Activated T-cell treated with anti-CD3 and anti-CD28 coated beads, Interleukin-2, amount 50 U/mL, for 4 hours (primary cell): ENCODE measurements around the gene GNAS. TPM values are rescaled to one million over a fixed set of nuclear protein-coding genes. Genes with fewer than 3 reads are reported as not detected.

Source experiments
- ATAC-seq, 2 donors: fragments of 200-7000 bp; cut with Tn5 transposase; one replicate each; pipeline ENCODE4 v1.10.0; 2021
- DNase-seq: peaks from one replicate; pipeline ENCODE4 v3.0.0-alpha.2; 2020
- H3K27me3 Mint-ChIP-seq: one replicate; pipeline ENCODE4 v1.8.0; 2021; ENCODE audit warnings: low read depth, mixed read lengths
- H3K36me3 Mint-ChIP-seq: one replicate; pipeline ENCODE4 v1.8.0; 2022; ENCODE audit warnings: mixed read lengths; ENCODE audit not compliant: insufficient read depth
- H3K4me1 Mint-ChIP-seq: one replicate; pipeline ENCODE4 v1.8.0; 2021; ENCODE audit warnings: low read depth, mixed read lengths
- H3K4me3 Mint-ChIP-seq: one replicate; pipeline ENCODE4 v1.8.0; 2021; ENCODE audit warnings: mild to moderate bottlenecking, moderate library complexity, mixed read lengths
- H3K9me3 Mint-ChIP-seq: one replicate; pipeline ENCODE4 v1.8.0; 2021; ENCODE audit warnings: mixed read lengths
- total RNA-seq, 3 donors: library from RNA; stranded (reverse); gene quantifications; one replicate each; pipeline ENCODE4 v1.2.1, GENCODE V29; 2021

The GNAS gene
- total RNA-seq, 3 donors from 2014 or later: 390 to 448 (median 440) TPM

GRCh38 chr20:58890518-58891085 is 38.1 kb downstream of the GNAS start:
- H3K27me3 Mint-ChIP-seq: no peaks in the 10 kb centered on the region

DNA sequence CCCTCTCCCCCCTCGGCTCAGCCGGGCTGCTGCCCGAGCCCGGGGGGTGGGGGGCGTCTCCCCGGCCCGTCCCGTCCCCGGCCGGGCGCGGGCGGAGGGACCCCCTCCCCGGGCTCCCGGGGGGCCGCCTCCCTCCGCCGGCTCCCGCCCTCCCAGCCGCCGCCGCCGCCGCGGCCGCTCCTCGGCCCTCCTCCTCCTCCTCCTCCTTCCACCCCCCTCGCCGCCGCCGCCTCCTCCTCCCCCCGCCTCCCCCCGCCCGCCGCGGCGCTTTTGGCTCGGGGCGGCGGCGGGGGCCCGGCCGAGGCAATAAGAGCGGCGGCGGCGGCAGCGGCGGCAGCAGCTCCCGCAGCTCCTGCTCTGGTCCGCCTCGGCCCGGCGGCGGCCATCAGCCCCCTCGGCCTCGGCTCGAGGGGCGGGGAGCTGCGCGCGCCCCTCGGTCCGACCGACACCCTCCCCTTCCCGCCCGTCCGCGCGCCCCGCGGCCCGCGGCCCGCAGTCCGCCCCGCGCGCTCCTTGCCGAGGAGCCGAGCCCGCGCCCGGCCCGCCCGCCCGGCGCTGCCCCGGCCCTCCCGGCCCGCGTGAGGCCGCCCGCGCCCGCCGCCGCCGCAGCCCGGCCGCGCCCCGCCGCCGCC is 38.7 kb downstream of the GNAS start:
- H3K4me1 Mint-ChIP-seq: peaks cover 45% of the 10 kb centered on the region
- peak; percentile 76 for DNase-seq
- H3K9me3 Mint-ChIP-seq: no peaks in the 10 kb centered on the region
- H3K4me3 Mint-ChIP-seq: peak overlapping the region; percentile 76
- peak; percentile 15 to 23 for ATAC-seq
- no peaks in the 10 kb centered on the region for H3K27me3 Mint-ChIP-seq
- peaks cover 4% of the 10 kb centered on the region for H3K36me3 Mint-ChIP-seq

More at GRCh38 chr20:58890518-58891085, 38.1 kb downstream of the GNAS start:
- Mint-ChIP-seq H3K9me3 (no peaks in the 10 kb centered on the region), H3K4me1 (peaks cover 43% of the 10 kb centered on the region), H3K36me3 (no peaks in the 10 kb centered on the region), H3K4me3 (peak overlapping the region; percentile 89)
- ATAC-seq (peak; percentile 18 to 20), DNase-seq (peak; percentile 70)

DNA sequence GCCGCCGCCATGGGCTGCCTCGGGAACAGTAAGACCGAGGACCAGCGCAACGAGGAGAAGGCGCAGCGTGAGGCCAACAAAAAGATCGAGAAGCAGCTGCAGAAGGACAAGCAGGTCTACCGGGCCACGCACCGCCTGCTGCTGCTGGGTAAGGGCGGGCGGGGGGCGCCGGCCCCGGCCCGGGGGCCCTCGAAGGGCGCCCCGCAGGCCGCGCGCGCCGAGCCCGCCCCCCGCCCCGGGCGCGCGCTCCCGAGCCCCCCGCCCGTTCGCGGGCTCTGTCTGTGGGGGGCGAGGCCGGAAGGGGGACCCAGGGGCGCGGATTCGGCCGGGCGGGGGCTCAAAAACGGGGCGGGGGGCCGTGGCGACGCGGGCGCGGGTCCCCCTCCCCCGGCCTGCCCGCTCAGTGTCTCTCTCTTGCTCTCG is 39.2 kb downstream of the GNAS start:
- H3K27me3 Mint-ChIP-seq: no peaks in the 10 kb centered on the region
- DNase-seq: peak; percentile 15
- peaks cover 47% of the 10 kb centered on the region for H3K4me1 Mint-ChIP-seq
- peak overlapping the region; percentile 96 for H3K4me3 Mint-ChIP-seq
- peak; percentile 0 to 1 for ATAC-seq
- peaks cover 7% of the 10 kb centered on the region for H3K36me3 Mint-ChIP-seq
- no peaks in the 10 kb centered on the region for H3K9me3 Mint-ChIP-seq

GRCh38 chr20:58892141-58892931 is 39.8 kb downstream of the GNAS start:
- H3K4me1 Mint-ChIP-seq: peaks cover 49% of the 10 kb centered on the region
- H3K36me3 Mint-ChIP-seq: peaks cover 12% of the 10 kb centered on the region
- ATAC-seq: peak; percentile 20 to 32
- peak; percentile 63 for DNase-seq
- peak overlapping the region; percentile 96 for H3K4me3 Mint-ChIP-seq
- no peaks in the 10 kb centered on the region for H3K9me3 Mint-ChIP-seq
- no peaks in the 10 kb centered on the region for H3K27me3 Mint-ChIP-seq

DNA sequence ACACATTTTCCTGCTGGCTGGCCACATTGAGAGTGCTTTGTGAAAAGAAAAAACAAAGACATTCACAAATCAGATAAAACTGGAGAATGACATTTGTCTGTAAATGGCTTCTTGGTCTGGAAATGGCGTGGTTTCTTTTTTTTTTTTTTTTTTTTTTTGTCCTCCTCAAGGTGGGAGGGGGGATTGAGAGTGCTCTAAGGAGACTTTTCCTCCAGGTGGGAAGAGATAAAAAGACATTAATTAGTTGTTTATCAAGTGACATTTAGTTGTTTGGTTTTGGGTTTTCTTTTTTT is 40.4 kb downstream of the GNAS start:
- Mint-ChIP-seq H3K4me3 (peak overlapping the region; percentile 96), H3K27me3 (no peaks in the 10 kb centered on the region), H3K36me3 (peaks cover 15% of the 10 kb centered on the region), H3K9me3 (no peaks in the 10 kb centered on the region), H3K4me1 (peaks cover 47% of the 10 kb centered on the region)
- ATAC-seq (no peak), DNase-seq (no peak)

DNA sequence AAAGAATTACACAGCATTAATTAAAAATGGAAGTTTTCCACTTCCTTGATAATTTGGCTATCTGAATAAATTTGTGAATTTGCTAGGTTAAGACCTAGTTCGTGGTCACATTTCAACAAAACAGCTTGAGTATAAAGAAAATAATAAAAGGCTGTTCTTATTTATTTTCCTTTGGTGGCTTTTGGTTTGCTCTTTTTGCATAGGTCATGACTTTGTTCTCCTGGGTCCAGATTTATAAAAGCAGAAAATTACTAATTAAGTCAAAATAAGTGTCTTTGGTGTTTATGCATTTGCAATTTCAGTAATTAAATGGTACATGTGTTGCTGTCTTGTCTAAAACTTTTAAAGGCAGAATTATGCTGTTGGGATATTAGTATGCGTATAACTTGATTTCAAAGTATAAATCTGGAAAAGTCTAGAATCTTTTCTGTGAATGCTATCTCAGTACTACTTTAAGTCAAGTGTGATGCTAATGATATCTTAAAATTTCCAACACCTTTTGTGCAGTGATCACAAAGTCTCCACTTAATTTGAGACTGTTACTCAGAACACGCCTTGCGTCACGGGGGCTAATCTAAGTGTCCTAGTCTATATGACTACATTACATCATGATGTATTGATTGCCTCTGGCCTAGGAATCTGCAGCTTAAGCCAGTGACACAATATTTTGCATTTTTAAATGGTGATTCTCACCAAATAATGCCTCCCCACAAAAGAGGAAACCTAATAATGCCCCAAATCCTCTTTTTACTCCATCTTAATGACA is 41.0 kb downstream of the GNAS start:
- H3K4me3 Mint-ChIP-seq: peak overlapping the region; percentile 84
- peaks cover 50% of the 10 kb centered on the region for H3K4me1 Mint-ChIP-seq
- DNase-seq: peak; percentile 30
- H3K9me3 Mint-ChIP-seq: no peaks in the 10 kb centered on the region
- ATAC-seq: no peak
- peaks cover 17% of the 10 kb centered on the region for H3K36me3 Mint-ChIP-seq
- no peaks in the 10 kb centered on the region for H3K27me3 Mint-ChIP-seq

GRCh38 chr20:58894652-58895447 is 42.3 kb downstream of the GNAS start:
- H3K27me3 Mint-ChIP-seq: no peaks in the 10 kb centered on the region
- H3K4me1 Mint-ChIP-seq: peaks cover 60% of the 10 kb centered on the region
- H3K9me3 Mint-ChIP-seq: no peaks in the 10 kb centered on the region
- H3K4me3 Mint-ChIP-seq: peak overlapping the region; percentile 84
- peaks cover 23% of the 10 kb centered on the region for H3K36me3 Mint-ChIP-seq
- DNase-seq (no peak), ATAC-seq (no peak)

GRCh38 chr20:58895448-58896180 is 43.1 kb downstream of the GNAS start:
- Mint-ChIP-seq H3K27me3 (no peaks in the 10 kb centered on the region), H3K4me3 (peak overlapping the region; percentile 84), H3K4me1 (peaks cover 65% of the 10 kb centered on the region), H3K36me3 (peaks cover 27% of the 10 kb centered on the region), H3K9me3 (no peaks in the 10 kb centered on the region)
- ATAC-seq (no peak), DNase-seq (no peak)

- Mint-ChIP-seq H3K36me3 (peaks cover 29% of the 10 kb centered on the region), H3K4me3 (no peak overlapping the region), H3K27me3 (no peaks in the 10 kb centered on the region), H3K4me1 (peaks cover 67% of the 10 kb centered on the region), H3K9me3 (no peaks in the 10 kb centered on the region)
- ATAC-seq: no peak
- DNase-seq: no peak
These were observed 44.3 kb downstream of the GNAS start for GRCh38 chr20:58896820-58897219.

GRCh38 chr20:58897488-58897887 is 45.0 kb downstream of the GNAS start:
- ATAC-seq (no peak), DNase-seq (no peak)
- peaks cover 68% of the 10 kb centered on the region for H3K4me1 Mint-ChIP-seq
- no peaks in the 10 kb centered on the region for H3K27me3 Mint-ChIP-seq
- H3K4me3 Mint-ChIP-seq: no peak overlapping the region
- H3K9me3 Mint-ChIP-seq: no peaks in the 10 kb centered on the region
- peaks cover 33% of the 10 kb centered on the region for H3K36me3 Mint-ChIP-seq

DNA sequence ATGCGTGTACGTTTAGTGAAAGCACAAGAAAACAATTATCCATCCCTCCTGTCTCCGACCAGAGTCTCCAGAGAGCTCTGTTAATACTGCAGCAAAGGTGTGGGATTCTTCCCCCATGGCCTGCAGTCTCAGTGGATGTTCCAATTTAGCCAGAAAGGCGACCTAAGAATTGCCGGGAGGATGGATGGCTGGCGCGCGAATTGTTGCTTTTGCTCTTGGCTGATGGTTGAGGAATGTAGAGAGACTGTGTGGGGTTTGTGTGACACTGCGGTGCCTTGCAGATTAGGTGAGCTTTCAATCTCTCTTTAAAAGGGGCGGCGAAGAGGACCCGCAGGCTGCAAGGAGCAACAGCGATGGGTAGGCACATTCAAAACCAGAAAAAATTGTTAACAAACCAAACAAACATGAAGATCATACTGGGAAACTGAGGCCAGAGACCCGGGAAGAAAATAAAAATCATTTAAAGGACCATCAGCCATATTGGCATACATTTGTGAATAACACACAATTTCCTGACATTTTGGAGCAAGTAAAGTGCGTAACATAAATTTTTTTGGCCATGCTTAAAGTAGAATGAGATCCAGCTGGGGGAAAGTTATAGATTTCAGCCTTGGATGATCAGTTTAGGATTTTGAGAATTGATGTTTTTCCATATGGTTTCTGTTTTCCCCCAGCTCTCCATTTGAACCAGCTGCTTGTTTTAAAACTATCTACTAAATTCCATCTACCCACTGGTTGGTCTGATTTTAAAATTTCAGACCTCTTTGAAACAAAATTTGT is 46.3 kb downstream of the GNAS start:
- peaks cover 41% of the 10 kb centered on the region for H3K36me3 Mint-ChIP-seq

GRCh38 chr20:58899512-58899911 is 47.0 kb downstream of the GNAS start:
- Mint-ChIP-seq H3K36me3 (peaks cover 41% of the 10 kb centered on the region), H3K4me3 (no peak overlapping the region), H3K4me1 (peaks cover 59% of the 10 kb centered on the region), H3K9me3 (no peaks in the 10 kb centered on the region), H3K27me3 (no peaks in the 10 kb centered on the region)
- no peak for ATAC-seq
- DNase-seq: no peak

More for the DNA sequence above, 46.3 kb downstream of the GNAS start:
- Mint-ChIP-seq H3K9me3 (no peaks in the 10 kb centered on the region), H3K4me1 (peaks cover 64% of the 10 kb centered on the region), H3K4me3 (no peak overlapping the region), H3K27me3 (no peaks in the 10 kb centered on the region)
- DNase-seq (no peak), ATAC-seq (no peak)

- Mint-ChIP-seq H3K27me3 (no peaks in the 10 kb centered on the region), H3K36me3 (peaks cover 48% of the 10 kb centered on the region), H3K9me3 (no peaks in the 10 kb centered on the region), H3K4me1 (peaks cover 57% of the 10 kb centered on the region), H3K4me3 (no peak overlapping the region)
- DNase-seq: no peak
- no peak for ATAC-seq
These were observed 47.9 kb downstream of the GNAS start for GRCh38 chr20:58900397-58900796.
